Activated naive CD8-positive, alpha-beta T cell (primary cell): Measurements from ENCODE around the gene ENTHD1.

Experiments used
- H3K27ac Mint-ChIP-seq: one replicate; pipeline ENCODE4 v1.8.0; 2021; ENCODE audit warnings: mixed read lengths
- H3K27me3 Mint-ChIP-seq: one replicate; pipeline ENCODE4 v1.8.0; 2021; ENCODE audit warnings: mixed read lengths
- H3K36me3 Mint-ChIP-seq: one replicate; pipeline ENCODE4 v1.8.0; 2021; ENCODE audit warnings: mixed read lengths
- H3K4me1 Mint-ChIP-seq: one replicate; pipeline ENCODE4 v1.8.0; 2021; ENCODE audit warnings: low read depth, mixed read lengths
- H3K4me3 Mint-ChIP-seq: one replicate; pipeline ENCODE4 v1.8.0; 2021; ENCODE audit warnings: mild to moderate bottlenecking, mixed read lengths
- H3K9me3 Mint-ChIP-seq: one replicate; pipeline ENCODE4 v1.8.0; 2021; ENCODE audit warnings: low read depth, mixed read lengths

ENTHD1 gene

DNA sequence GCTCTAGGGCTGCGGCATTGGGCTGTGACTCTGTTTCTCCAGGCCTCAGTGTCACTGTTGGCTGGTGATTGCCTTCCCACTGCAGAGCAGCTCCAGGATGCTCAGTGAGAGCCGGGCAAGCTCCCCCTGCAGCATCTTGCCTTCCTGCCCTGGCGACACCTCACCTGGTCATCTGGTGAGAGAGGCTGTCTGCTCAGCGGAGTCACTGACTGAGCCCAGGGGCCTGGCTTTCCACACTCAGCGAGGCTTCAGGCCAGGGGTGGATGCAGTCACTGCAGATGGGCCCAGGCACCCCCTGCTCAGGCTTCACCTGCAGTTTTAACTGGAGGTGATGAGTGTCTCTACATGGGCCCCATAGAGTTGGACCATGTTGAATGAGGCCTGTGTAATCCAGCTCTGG, 186.2 kb downstream of the ENTHD1 start:
- no peaks in the 10 kb centered on the region for H3K4me1 Mint-ChIP-seq
- no peaks in the 10 kb centered on the region for H3K36me3 Mint-ChIP-seq
- H3K27me3 Mint-ChIP-seq, result no peaks in the 10 kb centered on the region
- no peaks in the 10 kb centered on the region for H3K9me3 Mint-ChIP-seq
- no peak overlapping the region for H3K27ac Mint-ChIP-seq
- H3K4me3 Mint-ChIP-seq, result no peak overlapping the region

DNA sequence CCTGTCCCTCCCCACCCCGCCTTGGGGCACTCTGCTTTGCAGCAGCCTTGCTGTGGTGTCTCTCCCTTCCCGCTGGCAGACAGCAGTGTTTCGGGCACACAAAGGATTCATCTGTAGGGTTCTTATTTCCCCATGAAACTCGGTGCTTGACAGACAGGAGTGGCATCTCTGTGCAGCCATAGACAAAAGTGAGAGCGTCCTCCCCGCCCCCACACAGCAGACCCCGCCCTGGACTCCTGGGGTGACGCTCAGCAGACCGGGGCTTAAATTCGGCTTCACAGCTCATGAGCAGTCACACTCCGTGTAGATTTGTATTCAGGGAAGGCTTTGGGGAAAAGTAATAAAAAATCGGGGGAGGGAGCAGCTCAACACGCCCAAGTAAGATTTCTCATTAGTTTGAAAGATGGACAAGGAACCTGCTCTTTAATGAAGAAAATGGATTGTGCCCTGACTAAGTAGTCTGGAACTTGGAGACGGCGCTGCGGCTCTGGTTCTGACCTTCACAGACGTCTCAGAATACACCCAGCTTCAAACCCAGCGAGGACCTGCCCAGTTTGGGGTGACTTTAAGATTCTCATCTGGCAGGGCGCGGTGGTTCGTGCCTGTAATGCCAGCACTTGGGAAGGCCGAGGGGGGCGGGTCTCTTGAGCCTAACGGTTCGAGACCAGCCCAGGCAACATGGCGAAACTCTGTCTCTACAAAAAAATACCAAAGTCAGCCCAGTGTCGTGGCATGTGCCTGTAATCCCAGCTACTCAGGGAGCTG, 187.0 kb downstream of the ENTHD1 start:
- Mint-ChIP-seq H3K4me1 (no peaks in the 10 kb centered on the region), H3K27me3 (no peaks in the 10 kb centered on the region), H3K4me3 (no peak overlapping the region), H3K27ac (no peak overlapping the region), H3K9me3 (no peaks in the 10 kb centered on the region), H3K36me3 (no peaks in the 10 kb centered on the region)

DNA sequence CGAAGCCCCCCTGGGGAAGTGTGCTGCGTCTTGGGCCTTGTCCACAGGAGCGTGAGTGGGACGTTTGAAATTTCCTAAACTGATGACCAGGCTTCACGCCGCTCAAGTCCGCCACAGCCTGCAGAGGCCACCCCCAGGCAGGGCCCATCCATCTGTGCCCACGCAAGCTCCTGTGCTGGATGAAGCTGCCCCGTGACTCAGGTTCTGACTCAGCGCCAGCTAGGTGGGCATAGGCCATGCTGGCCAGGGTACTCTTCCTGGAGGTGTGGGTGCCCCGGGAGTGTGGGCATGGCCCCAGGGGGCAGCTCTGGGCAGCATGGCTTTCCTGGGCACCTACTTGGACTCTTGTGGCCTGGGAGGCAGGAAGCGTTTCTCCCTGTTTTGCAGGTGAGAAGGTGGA, 188.2 kb downstream of the ENTHD1 start:
- Mint-ChIP-seq H3K27me3 (no peaks in the 10 kb centered on the region), H3K4me1 (no peaks in the 10 kb centered on the region), H3K36me3 (no peaks in the 10 kb centered on the region), H3K4me3 (no peak overlapping the region), H3K9me3 (no peaks in the 10 kb centered on the region), H3K27ac (no peak overlapping the region)

DNA sequence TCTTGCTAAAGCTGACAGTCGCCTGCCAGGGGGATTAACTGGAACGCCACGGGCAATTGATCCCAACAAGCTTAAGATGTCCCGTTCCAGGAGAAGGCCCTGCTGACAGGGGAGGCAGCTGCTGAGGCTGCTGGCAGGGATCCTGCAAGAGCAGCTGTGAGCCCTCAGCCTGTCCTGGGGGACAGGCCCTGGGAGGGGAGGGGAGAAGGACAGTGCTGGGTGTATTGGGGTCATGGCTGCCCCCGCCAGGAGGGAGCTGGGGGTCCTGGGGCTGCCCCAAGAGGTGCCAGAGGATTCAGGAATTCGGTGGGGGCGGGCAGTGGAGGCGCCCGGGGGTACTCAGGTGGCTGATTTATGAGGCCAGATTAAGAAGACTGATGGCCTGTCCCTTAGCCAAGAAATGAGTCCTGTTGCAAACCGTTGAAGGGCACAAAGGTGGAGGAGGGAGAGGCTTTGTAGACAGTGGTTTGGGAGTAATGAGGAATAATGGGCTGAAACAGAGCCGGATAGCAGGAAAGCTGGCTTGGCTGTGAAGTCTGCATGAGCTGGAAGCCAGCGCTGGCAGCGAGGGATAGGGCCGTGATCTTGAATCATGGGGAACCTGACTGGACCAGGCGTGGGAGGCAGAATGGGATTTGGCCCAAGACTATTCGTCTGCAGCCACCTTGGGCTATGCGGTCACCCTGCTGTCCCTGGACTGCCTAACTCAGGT, 189.5 kb downstream of the ENTHD1 start:
- Mint-ChIP-seq H3K4me1 (no peaks in the 10 kb centered on the region), H3K36me3 (no peaks in the 10 kb centered on the region), H3K27ac (no peak overlapping the region)

DNA sequence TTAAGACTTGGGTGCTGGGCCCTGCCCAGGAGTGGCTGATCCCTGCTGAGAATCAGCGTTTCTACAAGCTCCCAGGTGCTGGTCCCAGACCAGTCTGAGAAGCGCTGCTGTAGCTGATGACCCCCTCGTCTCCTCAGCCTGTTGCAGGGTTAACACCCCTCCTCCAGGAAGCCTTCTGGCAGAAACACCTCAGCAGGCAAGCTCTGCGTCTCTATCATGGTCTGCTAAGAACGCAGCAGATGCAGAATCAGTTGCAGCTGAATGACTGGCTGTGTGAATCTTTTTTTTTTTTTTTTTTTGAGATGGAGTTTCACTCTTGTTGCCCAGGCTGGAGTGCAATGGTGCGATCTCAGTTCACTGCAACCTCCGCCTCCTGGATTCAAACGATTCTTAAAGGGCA, 190.5 kb downstream of the ENTHD1 start:
- H3K27ac Mint-ChIP-seq, result no peak overlapping the region
- no peak overlapping the region for H3K4me3 Mint-ChIP-seq
- H3K4me1 Mint-ChIP-seq, result no peaks in the 10 kb centered on the region
- no peaks in the 10 kb centered on the region for H3K27me3 Mint-ChIP-seq
- no peaks in the 10 kb centered on the region for H3K36me3 Mint-ChIP-seq
- H3K9me3 Mint-ChIP-seq, result no peaks in the 10 kb centered on the region

More for the DNA sequence above, 189.5 kb downstream of the ENTHD1 start:
- no peaks in the 10 kb centered on the region for H3K27me3 Mint-ChIP-seq
- no peaks in the 10 kb centered on the region for H3K9me3 Mint-ChIP-seq
- H3K4me3 Mint-ChIP-seq, result no peak overlapping the region

DNA sequence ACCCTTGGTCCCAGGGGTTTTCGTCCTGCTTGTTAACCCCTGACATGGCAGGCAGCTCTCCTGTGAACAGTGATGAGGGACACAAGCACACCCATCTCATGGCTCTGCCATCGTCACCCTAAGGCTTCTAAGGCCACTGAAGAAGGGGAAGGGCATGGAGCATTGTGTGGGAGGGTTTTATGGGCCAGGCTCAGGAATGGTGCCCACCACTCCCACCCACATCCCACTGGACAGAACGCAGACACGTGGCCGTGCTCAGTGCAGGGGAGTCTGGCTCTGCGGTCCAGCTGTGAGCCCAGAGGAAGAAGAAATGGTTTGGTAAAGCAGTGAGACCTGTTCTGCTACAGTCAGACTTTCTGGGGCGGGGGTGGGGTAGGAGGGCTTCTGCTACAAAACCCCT, 193.0 kb downstream of the ENTHD1 start:
- no peak overlapping the region for H3K4me3 Mint-ChIP-seq
- no peak overlapping the region for H3K27ac Mint-ChIP-seq
- no peaks in the 10 kb centered on the region for H3K36me3 Mint-ChIP-seq
- H3K27me3 Mint-ChIP-seq, result peaks cover 2% of the 10 kb centered on the region
- no peaks in the 10 kb centered on the region for H3K9me3 Mint-ChIP-seq
- H3K4me1 Mint-ChIP-seq, result no peaks in the 10 kb centered on the region

DNA sequence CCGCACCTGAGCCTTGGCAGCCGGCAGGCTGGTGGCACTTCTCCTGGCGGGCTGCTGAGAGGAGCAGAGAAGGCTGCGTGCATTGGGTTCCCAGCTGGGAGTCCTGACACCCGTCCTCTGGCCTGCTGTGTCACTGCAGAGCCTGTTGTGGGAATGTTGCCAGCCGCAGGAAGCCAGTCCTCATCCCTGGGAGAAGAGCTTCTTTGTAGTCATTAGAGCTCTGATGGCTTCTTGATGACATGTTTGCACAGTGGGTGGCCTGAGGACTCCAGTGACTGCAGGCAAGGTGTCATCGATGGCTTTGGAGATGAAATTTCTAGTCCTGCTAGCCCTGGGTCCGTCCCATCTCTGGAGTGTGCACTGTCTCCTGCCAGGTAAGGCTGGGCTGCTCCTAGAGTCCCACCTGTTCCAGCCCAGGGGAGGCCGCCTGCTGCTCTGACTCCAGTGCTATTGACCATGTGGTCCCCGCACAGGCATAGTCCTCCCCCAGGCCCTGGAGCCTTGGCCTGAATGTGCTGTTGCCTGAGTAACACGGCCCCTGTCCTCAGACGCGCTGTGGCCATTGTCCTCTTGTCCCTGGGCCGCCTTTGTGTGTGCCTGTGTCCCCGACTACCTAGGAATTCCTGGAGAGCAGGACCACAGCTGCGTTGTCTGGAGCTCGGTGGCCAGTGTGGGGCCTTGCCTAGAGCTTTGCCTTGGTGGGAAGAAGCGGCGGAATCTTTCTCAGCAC, 193.8 kb downstream of the ENTHD1 start:
- Mint-ChIP-seq H3K4me3 (no peak overlapping the region), H3K4me1 (no peaks in the 10 kb centered on the region), H3K27me3 (peaks cover 2% of the 10 kb centered on the region), H3K27ac (no peak overlapping the region), H3K9me3 (no peaks in the 10 kb centered on the region), H3K36me3 (no peaks in the 10 kb centered on the region)

DNA sequence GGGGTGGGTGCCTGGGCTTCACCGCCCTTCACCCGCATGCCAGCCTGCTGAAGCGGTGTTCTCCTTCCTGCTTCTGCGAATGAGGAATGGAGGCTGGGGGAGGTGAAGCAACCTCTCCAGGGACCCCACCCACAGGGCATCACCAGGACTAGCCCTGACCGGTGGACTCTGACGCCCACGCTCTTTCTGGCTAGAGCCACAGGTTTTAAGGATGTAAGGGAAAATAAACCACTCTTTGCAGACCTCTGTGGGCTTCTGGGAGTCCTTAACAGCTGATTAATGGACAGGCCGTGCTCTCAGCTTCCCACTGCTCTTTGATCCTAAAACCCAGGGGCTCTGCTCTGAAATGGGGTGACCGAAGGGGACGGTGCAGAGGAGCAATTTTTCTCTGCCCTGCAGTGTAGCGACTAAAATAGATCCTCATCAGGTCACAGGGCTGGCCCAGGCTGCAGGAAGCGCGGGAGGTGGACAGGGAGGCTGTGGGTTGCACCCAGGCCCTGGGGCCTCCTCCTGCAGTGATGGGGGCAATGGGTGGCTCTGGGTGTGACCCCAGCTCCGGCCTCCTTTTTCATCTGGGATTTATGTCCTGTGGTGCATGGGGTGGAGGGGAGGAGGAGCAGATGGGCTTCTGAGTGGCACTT, 195.7 kb downstream of the ENTHD1 start:
- peaks cover 2% of the 10 kb centered on the region for H3K27me3 Mint-ChIP-seq
- no peak overlapping the region for H3K4me3 Mint-ChIP-seq
- no peak overlapping the region for H3K27ac Mint-ChIP-seq
- H3K4me1 Mint-ChIP-seq, result no peaks in the 10 kb centered on the region
- no peaks in the 10 kb centered on the region for H3K9me3 Mint-ChIP-seq
- H3K36me3 Mint-ChIP-seq, result no peaks in the 10 kb centered on the region

DNA sequence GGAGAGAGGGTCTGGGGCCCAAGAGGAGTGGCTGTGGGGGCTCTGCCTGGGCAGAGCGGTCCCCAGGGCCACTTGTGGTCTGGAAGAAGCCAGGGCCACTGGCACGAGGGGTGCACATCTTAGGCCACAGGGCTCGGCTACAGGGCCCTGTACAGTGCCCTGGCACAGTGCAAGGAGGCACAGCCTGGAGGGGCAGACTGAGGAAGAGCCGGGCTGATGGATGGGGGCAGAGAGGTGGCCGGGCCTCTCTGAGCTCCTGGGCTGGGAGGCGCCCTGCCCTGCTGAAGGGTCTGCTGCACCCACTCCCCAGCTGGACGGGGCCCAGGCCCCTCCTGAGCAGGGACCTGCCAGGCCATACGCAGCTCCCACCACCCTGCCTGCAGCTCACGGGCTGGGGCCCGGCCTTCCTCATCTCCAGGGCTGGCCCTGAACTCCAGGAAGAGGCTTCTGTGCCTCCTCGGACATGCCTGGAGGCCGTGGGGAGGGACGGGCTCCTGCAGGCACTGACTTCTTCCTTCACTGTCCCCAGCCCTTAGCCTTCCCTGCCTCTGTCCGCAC, 199.5 kb downstream of the ENTHD1 start:
- Mint-ChIP-seq H3K27ac (no peak overlapping the region), H3K36me3 (no peaks in the 10 kb centered on the region), H3K4me1 (peaks cover 3% of the 10 kb centered on the region), H3K9me3 (no peaks in the 10 kb centered on the region), H3K4me3 (no peak overlapping the region), H3K27me3 (peaks cover 7% of the 10 kb centered on the region)
